ENCODE measurements around the gene DOCK1.

Gene DOCK1

DNA sequence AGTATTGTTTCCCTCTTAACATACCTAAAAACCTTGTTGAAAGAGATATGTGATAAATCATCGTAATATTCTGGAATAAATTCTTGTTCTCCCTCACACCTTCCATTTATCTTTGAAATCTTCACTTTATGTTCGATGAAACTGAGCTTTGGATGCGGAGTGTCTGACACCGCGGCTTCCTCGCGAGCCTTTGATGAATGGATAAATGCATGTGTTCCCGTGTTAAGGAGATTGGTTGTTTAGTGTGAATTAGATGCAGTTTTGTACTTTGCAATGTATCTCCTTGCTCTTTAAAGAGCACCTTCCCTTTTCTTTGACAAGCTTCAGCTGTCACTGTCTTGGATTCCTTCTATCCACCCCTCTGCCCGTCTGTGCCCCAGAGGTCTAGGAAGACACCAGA lies 138.1 kb downstream of the DOCK1 start:
- no peak overlapping the region for H3K9ac ChIP-seq (ENCODE audit: low read length)
- H3K27ac ChIP-seq (ENCODE audit: low read depth, low read length) = no peak overlapping the region
- H3K4me3 ChIP-seq (ENCODE audit: low read length) = no peak overlapping the region
- H3K36me3 ChIP-seq (ENCODE audit: control insufficient read depth, insufficient read depth, low read length) = peaks cover 4% of the 10 kb centered on the region
- H3K4me1 ChIP-seq (ENCODE audit: control insufficient read depth, insufficient read depth, low read length) = no peaks in the 10 kb centered on the region
- no peaks in the 10 kb centered on the region for H3K27me3 ChIP-seq (ENCODE audit: control insufficient read depth, insufficient read depth, low read length)

DNA sequence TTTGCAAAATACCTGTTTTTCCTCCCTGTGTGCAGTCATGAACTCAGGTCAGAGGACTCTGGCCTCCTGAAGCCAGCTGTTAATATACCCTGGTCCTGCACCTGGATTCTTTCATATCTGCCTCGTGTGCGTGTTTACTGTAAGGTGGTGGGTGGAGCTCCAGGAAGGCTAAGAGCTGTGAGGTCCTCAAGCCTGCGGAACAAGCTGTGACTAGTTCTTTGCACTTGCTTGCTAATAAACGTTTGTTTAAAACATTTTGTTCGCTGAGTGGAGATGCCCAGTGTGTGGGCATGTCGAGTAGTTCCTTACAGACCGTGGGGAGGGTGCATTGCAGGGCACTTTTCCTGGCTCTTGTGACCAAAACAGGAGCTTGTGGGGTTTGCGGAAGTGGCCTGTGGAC lies 139.0 kb downstream of the DOCK1 start:
- H3K36me3 ChIP-seq (ENCODE audit: control insufficient read depth, insufficient read depth, low read length) = peaks cover 4% of the 10 kb centered on the region
- H3K9ac ChIP-seq (ENCODE audit: low read length) = no peak overlapping the region
- peak overlapping the region; percentile 55 for H3K27ac ChIP-seq (ENCODE audit: low read depth, low read length)
- no peaks in the 10 kb centered on the region for H3K4me1 ChIP-seq (ENCODE audit: control insufficient read depth, insufficient read depth, low read length)
- no peak overlapping the region for H3K4me3 ChIP-seq (ENCODE audit: low read length)
- H3K27me3 ChIP-seq (ENCODE audit: control insufficient read depth, insufficient read depth, low read length) = no peaks in the 10 kb centered on the region

DNA sequence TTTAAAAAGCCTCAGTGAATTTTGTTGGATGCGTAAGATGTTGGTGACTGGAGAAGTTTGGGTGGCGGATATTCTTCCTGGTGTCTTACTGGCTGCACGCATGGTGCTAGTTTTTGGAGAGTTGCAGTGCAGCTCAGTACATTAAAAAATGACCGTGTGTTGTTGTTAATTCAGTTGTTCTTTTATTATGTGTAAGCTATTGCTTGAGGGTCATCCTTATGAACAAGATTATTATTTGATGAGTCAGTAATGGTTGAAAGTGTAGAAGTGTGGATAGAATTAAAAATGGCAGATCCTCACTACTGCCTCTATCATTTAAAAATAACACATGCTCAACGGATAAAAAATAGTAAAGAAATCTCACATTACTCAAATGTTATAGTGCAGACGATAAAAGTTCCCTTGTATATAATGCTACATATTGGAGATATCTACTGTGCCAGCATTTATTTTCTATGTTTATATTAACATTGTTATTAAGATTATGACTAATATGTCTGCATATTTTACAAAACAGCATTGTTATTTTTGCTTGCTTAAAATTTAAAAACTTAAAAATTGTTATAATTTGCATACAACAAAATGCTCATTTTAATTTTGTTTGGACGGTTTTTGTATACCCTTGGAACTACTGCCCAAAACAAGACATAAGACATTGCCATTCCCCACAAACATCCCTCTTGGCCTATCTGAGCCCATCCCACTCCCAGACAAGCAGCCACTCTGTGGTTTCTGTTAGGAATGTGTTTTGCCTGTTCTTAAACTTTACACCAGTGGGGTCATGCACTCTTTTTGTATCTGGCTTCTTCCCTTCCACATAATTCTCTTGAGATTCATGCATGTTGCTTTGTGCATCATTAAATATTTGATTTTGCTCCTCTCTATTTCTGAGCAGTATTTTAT lies 142.0 kb downstream of the DOCK1 start:
- no peak overlapping the region for H3K27ac ChIP-seq (ENCODE audit: low read depth, low read length)
- no peaks in the 10 kb centered on the region for H3K36me3 ChIP-seq (ENCODE audit: control insufficient read depth, insufficient read depth, low read length)
- no peaks in the 10 kb centered on the region for H3K27me3 ChIP-seq (ENCODE audit: control insufficient read depth, insufficient read depth, low read length)
- no peak overlapping the region for H3K9ac ChIP-seq (ENCODE audit: low read length)
- H3K4me1 ChIP-seq (ENCODE audit: control insufficient read depth, insufficient read depth, low read length) = no peaks in the 10 kb centered on the region
- no peak overlapping the region for H3K4me3 ChIP-seq (ENCODE audit: low read length)

DNA sequence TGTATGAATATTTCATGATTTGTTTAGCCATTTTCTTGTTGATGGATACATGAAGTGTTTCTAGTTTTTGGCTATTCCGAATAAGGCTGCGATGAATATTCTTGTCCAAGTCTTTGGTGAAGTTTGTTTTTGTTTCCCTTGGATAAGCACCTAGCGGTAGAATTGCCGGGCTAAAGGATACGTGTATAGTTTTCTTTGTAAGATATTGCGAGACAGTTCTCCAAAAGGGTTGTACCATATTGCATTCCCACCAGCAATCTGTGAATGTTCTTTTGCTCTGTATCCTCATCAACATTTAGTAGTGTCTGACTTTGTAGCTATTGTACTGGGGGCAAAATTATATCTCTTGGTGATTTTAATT lies 142.6 kb downstream of the DOCK1 start:
- H3K27ac ChIP-seq (ENCODE audit: low read depth, low read length) = no peak overlapping the region
- no peak overlapping the region for H3K9ac ChIP-seq (ENCODE audit: low read length)
- H3K27me3 ChIP-seq (ENCODE audit: control insufficient read depth, insufficient read depth, low read length) = no peaks in the 10 kb centered on the region
- H3K4me1 ChIP-seq (ENCODE audit: control insufficient read depth, insufficient read depth, low read length) = no peaks in the 10 kb centered on the region
- H3K36me3 ChIP-seq (ENCODE audit: control insufficient read depth, insufficient read depth, low read length) = no peaks in the 10 kb centered on the region
- no peak overlapping the region for H3K4me3 ChIP-seq (ENCODE audit: low read length)

DNA sequence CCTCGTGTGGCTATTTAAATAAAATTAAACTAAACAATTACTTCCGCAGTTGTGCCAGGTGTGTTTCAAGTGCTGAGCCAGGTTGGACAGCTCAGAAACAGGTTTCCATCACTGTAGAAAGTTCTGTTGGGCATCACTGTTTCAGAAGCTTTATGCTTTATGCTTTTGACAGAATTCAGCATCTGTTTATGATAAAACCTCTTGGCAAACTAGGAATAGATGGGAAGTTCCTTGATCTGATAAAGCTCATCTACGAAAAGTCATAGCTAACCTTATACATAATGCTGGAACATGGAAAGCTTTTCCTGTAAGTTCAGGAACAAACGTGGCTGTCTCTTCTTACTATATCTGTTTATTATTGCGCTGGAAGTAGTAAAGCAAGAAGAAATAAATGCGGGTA lies 143.4 kb downstream of the DOCK1 start:
- Histone ChIP-seq H3K27me3 (ENCODE audit: control insufficient read depth, insufficient read depth, low read length) (no peaks in the 10 kb centered on the region), H3K27ac (ENCODE audit: low read depth, low read length) (no peak overlapping the region), H3K4me3 (ENCODE audit: low read length) (no peak overlapping the region), H3K36me3 (ENCODE audit: control insufficient read depth, insufficient read depth, low read length) (no peaks in the 10 kb centered on the region), H3K9ac (ENCODE audit: low read length) (no peak overlapping the region), H3K4me1 (ENCODE audit: control insufficient read depth, insufficient read depth, low read length) (no peaks in the 10 kb centered on the region)

DNA sequence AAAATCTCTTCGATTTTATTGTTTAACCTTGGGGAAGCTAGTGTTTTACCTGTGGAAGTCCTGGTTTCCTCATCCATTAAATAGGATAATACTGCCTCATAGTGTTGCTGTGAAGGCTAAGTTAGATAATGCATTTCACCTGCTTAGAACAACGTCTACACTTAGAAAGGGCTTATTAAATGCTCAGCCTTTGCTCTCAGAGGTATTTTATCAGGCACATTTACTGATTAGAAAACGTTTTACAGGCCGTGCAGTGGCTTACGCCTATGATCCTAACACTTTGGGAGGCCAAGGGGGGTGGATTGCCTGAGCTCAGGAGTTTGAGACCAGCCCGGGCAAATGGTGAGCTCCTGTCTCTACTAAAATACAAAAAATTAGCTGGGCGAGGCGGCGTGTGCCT lies 146.8 kb downstream of the DOCK1 start:
- peaks cover 7% of the 10 kb centered on the region for H3K36me3 ChIP-seq (ENCODE audit: control insufficient read depth, insufficient read depth, low read length)
- H3K4me3 ChIP-seq (ENCODE audit: low read length) = no peak overlapping the region
- no peaks in the 10 kb centered on the region for H3K4me1 ChIP-seq (ENCODE audit: control insufficient read depth, insufficient read depth, low read length)
- H3K27ac ChIP-seq (ENCODE audit: low read depth, low read length) = no peak overlapping the region
- H3K27me3 ChIP-seq (ENCODE audit: control insufficient read depth, insufficient read depth, low read length) = no peaks in the 10 kb centered on the region
- H3K9ac ChIP-seq (ENCODE audit: low read length) = no peak overlapping the region

DNA sequence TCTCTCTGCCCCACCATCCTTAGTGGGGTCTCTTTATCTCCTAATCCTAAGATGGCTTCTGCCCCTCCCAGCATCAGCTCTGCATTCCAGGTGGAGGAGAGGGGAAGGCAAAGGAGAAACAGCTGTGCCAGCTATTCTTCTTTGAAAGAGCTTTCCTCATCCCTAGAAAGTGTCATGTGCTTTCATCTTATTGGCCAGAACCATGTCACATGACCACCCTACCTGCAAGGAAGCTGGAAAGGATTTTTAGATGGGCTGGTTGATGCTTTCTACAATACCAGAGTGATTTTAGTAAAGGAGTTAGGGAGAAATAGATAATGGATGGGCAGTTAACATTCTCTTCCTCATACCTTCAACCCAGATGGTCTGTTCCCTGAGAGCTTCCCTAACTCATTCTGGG lies 150.0 kb downstream of the DOCK1 start:
- H3K4me3 ChIP-seq (ENCODE audit: low read length) = no peak overlapping the region
- no peak overlapping the region for H3K27ac ChIP-seq (ENCODE audit: low read depth, low read length)
- H3K36me3 ChIP-seq (ENCODE audit: control insufficient read depth, insufficient read depth, low read length) = peaks cover 9% of the 10 kb centered on the region
- H3K4me1 ChIP-seq (ENCODE audit: control insufficient read depth, insufficient read depth, low read length) = no peaks in the 10 kb centered on the region
- H3K27me3 ChIP-seq (ENCODE audit: control insufficient read depth, insufficient read depth, low read length) = no peaks in the 10 kb centered on the region
- H3K9ac ChIP-seq (ENCODE audit: low read length) = no peak overlapping the region

DNA sequence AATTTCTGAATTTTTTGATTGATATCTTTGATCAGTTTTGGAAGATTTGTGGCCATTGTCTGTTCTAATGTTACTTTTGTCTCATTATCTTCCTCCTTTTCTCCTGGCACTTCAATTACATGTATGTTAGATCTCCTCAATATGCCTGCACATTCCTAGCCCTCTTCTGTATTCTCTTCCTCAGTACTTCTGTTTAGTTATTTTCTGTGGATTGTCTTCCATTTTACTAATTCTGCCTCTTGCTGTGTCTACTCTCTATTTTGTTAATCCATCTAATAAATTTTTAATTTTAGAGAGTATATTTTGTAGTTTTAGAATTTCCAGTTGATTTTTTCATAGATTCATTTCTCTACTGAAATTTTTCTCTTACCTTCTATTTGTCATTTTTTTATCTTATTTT lies 154.1 kb downstream of the DOCK1 start:
- no peaks in the 10 kb centered on the region for H3K27me3 ChIP-seq (ENCODE audit: control insufficient read depth, insufficient read depth, low read length)
- no peak overlapping the region for H3K4me3 ChIP-seq (ENCODE audit: low read length)
- no peaks in the 10 kb centered on the region for H3K4me1 ChIP-seq (ENCODE audit: control insufficient read depth, insufficient read depth, low read length)
- H3K9ac ChIP-seq (ENCODE audit: low read length) = no peak overlapping the region
- H3K36me3 ChIP-seq (ENCODE audit: control insufficient read depth, insufficient read depth, low read length) = peaks cover 4% of the 10 kb centered on the region
- no peak overlapping the region for H3K27ac ChIP-seq (ENCODE audit: low read depth, low read length)

DNA sequence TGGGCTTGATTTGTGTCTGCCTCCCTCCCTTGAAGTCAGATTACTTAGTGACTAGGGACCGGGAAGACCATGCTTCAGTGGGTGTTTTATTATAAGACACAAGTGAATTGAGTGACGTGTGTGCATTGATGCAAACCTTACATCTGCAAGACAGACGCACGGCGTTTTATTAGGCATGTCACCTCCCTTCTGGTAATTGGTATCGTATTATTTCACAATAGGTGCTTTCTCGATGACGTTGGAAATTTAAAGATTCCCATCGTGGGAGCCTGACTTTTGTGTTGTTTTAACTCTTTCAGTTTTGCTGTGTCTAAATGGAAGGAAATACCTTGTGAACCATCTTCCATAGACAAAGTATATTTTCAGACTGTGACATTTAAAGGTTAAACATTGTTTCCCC lies 158.5 kb downstream of the DOCK1 start:
- Histone ChIP-seq H3K4me3 (ENCODE audit: low read length) (no peak overlapping the region), H3K36me3 (ENCODE audit: control insufficient read depth, insufficient read depth, low read length) (peaks cover 11% of the 10 kb centered on the region), H3K27me3 (ENCODE audit: control insufficient read depth, insufficient read depth, low read length) (no peaks in the 10 kb centered on the region), H3K9ac (ENCODE audit: low read length) (no peak overlapping the region), H3K4me1 (ENCODE audit: control insufficient read depth, insufficient read depth, low read length) (no peaks in the 10 kb centered on the region), H3K27ac (ENCODE audit: low read depth, low read length) (no peak overlapping the region)

DNA sequence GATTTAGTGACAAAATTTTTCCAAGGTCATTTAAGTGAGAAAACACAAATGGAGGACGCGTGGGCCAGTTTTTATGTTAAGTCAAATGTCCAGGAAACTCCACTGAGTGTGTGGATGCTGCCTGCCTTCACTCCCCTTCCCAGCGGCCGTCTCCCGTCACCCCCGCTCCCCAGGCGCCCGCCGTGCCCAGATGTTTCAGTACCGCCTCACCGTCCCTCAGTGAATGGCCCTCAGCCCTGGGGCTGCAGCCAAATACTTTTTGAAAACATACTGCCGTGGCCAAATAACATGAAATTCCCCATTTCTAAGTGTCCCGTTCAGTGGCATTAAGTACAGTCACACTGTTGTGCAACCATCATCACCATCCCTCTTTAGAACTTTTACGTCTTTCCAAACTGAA lies 159.2 kb downstream of the DOCK1 start:
- Histone ChIP-seq H3K27ac (ENCODE audit: low read depth, low read length) (no peak overlapping the region), H3K4me3 (ENCODE audit: low read length) (no peak overlapping the region), H3K4me1 (ENCODE audit: control insufficient read depth, insufficient read depth, low read length) (no peaks in the 10 kb centered on the region), H3K27me3 (ENCODE audit: control insufficient read depth, insufficient read depth, low read length) (no peaks in the 10 kb centered on the region), H3K9ac (ENCODE audit: low read length) (no peak overlapping the region), H3K36me3 (ENCODE audit: control insufficient read depth, insufficient read depth, low read length) (peaks cover 11% of the 10 kb centered on the region)

DNA sequence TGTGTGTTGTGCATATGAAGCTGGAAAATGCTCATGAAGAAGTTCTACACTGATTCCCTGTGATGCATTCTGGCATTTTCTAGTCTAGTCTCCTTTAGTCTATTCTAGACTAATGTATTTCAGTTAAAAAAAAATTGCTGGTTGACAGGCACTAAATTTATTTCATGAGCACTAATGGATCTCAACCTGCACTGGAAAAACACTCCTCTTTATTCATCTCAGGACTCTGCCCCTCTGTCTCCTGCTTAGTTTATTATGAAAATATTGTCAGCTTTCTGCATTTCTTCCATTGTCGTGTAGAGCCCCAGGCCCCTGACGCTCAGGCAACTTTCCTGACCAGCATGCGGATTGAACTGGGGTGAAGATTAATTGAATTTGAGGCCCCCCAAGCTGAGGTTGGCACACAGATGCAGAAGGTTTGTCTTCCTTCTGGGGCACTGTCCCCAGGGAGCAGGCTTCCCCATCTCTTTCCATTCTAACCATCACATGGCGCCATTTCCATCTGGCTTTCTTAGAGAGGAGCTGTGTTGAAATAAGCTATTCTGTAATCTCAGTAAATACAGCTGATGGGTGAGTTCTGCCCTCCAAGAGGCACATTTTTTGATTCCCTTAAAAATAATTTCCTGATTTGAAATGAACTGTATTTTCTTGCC lies 162.4 kb downstream of the DOCK1 start:
- Histone ChIP-seq H3K36me3 (ENCODE audit: control insufficient read depth, insufficient read depth, low read length) (peaks cover 9% of the 10 kb centered on the region), H3K4me3 (ENCODE audit: low read length) (no peak overlapping the region), H3K4me1 (ENCODE audit: control insufficient read depth, insufficient read depth, low read length) (no peaks in the 10 kb centered on the region), H3K27me3 (ENCODE audit: control insufficient read depth, insufficient read depth, low read length) (no peaks in the 10 kb centered on the region), H3K9ac (ENCODE audit: low read length) (no peak overlapping the region), H3K27ac (ENCODE audit: low read depth, low read length) (no peak overlapping the region)

DNA sequence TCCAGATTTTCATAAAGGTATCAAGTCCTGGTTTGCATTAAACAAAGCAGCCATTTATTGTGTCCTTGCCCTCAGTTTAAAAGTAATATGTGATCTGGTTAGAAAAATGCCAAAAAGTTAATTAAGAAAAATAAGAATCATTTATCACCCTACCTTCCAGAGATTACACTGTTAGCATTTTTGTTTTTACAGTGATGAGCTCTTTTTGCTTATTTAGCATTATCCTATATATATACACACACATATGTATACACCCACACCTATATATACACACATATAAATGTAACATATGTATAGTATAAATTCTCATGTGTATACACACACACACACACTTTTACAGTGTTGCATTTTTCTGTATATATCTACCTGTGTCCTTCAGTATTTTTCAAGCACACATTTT lies 163.3 kb downstream of the DOCK1 start:
- H3K9ac ChIP-seq (ENCODE audit: low read length) = no peak overlapping the region
- H3K4me1 ChIP-seq (ENCODE audit: control insufficient read depth, insufficient read depth, low read length) = no peaks in the 10 kb centered on the region
- H3K27ac ChIP-seq (ENCODE audit: low read depth, low read length) = no peak overlapping the region
- H3K36me3 ChIP-seq (ENCODE audit: control insufficient read depth, insufficient read depth, low read length) = peaks cover 9% of the 10 kb centered on the region
- no peak overlapping the region for H3K4me3 ChIP-seq (ENCODE audit: low read length)
- H3K27me3 ChIP-seq (ENCODE audit: control insufficient read depth, insufficient read depth, low read length) = no peaks in the 10 kb centered on the region

DNA sequence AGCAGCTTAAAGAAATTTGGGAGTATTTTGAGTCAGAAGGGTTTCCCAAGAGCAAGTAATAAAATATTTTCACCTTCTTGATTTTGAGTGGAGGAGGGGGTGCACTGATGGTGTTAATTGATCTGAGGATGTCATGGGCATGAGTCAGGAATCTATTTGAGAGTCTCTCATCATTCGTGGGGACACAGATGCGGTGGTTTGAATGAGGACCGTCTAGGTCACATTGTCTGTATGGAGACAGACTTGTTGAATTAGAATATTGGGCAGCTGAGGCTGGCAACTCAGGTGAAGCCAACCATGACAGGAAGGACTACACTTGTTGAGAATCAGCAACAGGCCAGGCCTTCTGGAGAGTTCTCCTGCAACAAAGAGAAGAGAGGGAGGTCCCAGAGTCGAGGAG lies 164.2 kb downstream of the DOCK1 start:
- Histone ChIP-seq H3K4me1 (ENCODE audit: control insufficient read depth, insufficient read depth, low read length) (no peaks in the 10 kb centered on the region), H3K27ac (ENCODE audit: low read depth, low read length) (no peak overlapping the region), H3K9ac (ENCODE audit: low read length) (no peak overlapping the region), H3K4me3 (ENCODE audit: low read length) (no peak overlapping the region), H3K36me3 (ENCODE audit: control insufficient read depth, insufficient read depth, low read length) (peaks cover 9% of the 10 kb centered on the region), H3K27me3 (ENCODE audit: control insufficient read depth, insufficient read depth, low read length) (no peaks in the 10 kb centered on the region)
